Neural progenitor cell (in vitro differentiated cells): ENCODE data around the gene ASB2.
A peak's percentile ranks its signal among the peaks of the same experiment; 100 is the strongest.

Experiments
- EZH2phosphoT487 ChIP-seq: fragments of 200-600 bp; sonication (generic); IDR thresholded peaks from 2 replicates; pipeline ENCODE4 v1.6.1; 2017; ENCODE audit warnings: antibody characterized with exemption
- TF ChIP-seq, protein P1 (sequence below): fragments of 200-600 bp; sonication (generic); IDR thresholded peaks from 2 replicates; pipeline ENCODE4 v1.5.1; 2017; ENCODE audit warnings: antibody characterized with exemption, mild to moderate bottlenecking

- TF ChIP-seq, protein P1, sequence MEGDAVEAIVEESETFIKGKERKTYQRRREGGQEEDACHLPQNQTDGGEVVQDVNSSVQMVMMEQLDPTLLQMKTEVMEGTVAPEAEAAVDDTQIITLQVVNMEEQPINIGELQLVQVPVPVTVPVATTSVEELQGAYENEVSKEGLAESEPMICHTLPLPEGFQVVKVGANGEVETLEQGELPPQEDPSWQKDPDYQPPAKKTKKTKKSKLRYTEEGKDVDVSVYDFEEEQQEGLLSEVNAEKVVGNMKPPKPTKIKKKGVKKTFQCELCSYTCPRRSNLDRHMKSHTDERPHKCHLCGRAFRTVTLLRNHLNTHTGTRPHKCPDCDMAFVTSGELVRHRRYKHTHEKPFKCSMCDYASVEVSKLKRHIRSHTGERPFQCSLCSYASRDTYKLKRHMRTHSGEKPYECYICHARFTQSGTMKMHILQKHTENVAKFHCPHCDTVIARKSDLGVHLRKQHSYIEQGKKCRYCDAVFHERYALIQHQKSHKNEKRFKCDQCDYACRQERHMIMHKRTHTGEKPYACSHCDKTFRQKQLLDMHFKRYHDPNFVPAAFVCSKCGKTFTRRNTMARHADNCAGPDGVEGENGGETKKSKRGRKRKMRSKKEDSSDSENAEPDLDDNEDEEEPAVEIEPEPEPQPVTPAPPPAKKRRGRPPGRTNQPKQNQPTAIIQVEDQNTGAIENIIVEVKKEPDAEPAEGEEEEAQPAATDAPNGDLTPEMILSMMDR = peak; percentile 95
- no peak for TF ChIP-seq EZH2phosphoT487
These were observed 83.3 kb downstream of the ASB2 start for GRCh38 chr14:93892923-93893558.
